Stimulated activated CD8-positive, alpha-beta memory T cell treated with anti-CD3 and anti-CD28 coated beads, Interleukin-15, amount 100 ng/mL, for 48 hours (primary cell): ENCODE results near the gene ZC3HAV1L.
A peak's percentile ranks its signal among the peaks of the same experiment; 100 is the strongest.
"Not testable (repeated sequence)": the region's sequence is repeated elsewhere in the genome, so short reads cannot be mapped to it uniquely, and the experiment has no call there.

Source experiments
- DNase-seq, 2 donors: peaks; one replicate each; pipeline ENCODE4 v3.0.0-alpha.2; 2020; ENCODE audit warnings: low read depth in 2 of 2

Gene ZC3HAV1L, protein sequence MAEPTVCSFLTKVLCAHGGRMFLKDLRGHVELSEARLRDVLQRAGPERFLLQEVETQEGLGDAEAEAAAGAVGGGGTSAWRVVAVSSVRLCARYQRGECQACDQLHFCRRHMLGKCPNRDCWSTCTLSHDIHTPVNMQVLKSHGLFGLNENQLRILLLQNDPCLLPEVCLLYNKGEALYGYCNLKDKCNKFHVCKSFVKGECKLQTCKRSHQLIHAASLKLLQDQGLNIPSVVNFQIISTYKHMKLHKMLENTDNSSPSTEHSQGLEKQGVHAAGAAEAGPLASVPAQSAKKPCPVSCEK

GRCh38 chr7:139035586-139036353, at the start of gene ZC3HAV1L:
ZC3HAV1L (minus strand) TSS chr7:139036042; CDS start chr7:139036017, 25 bp downstream.
- peak; percentile 50 to 61 for DNase-seq

GRCh38 chr7:139084709-139085108, 48.9 kb upstream of the ZC3HAV1L start:
- DNase-seq: no peak

GRCh38 chr7:139081584-139081983, 45.7 kb upstream of the ZC3HAV1L start:
- no peak for DNase-seq

- no peak for DNase-seq
Measured at GRCh38 chr7:139080905-139081304, 45.1 kb upstream of the ZC3HAV1L start.

DNA sequence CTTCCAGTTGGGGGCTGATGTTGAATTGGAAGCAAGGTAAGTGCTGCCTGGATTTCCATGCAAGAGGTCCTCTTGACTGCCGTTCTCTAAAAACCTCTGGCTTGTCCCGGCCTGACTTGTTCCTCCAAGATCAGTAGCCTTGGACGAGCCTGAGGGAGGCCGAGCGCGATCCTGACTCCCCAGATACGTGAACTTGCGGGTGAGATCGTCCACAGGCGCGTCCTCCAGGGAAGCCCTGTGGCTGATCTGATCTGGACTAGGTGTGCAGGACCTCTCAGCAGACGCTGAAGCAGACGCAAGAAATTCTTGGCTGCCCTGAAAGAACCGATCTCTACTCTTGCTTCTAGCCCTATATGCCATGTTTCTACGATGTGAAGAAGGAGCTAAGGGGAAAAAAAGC, 44.0 kb upstream of the ZC3HAV1L start:
- DNase-seq: no peak

GRCh38 chr7:139078911-139079310, 43.1 kb upstream of the ZC3HAV1L start:
- DNase-seq: no peak

DNA sequence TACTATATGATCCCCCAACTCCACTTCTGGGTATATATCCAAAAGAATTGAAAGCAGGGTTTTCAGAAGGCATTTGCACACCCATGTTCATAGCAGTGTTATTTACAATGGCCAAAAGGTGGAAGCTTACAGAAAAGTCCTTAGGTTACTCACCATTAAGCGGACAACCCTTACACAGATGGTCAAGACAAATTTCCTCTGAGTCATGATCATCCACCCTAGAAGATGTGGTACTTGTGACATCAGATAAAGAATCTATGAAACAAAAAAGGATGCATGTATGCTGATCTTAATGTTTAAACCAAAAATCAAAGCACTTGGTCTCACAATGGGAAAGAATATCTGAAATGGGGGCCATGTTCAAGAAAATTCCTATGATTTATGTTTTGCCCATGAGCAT, 42.6 kb upstream of the ZC3HAV1L start:
- no peak for DNase-seq

GRCh38 chr7:139077706-139078105, 41.9 kb upstream of the ZC3HAV1L start:
- DNase-seq: not testable (repeated sequence)

- no peak for DNase-seq
Measured at GRCh38 chr7:139075871-139076686, 40.2 kb upstream of the ZC3HAV1L start.

- DNase-seq: peak in 1 of 2 donors; percentile 36
Measured at GRCh38 chr7:139075031-139075652, 39.3 kb upstream of the ZC3HAV1L start.

DNA sequence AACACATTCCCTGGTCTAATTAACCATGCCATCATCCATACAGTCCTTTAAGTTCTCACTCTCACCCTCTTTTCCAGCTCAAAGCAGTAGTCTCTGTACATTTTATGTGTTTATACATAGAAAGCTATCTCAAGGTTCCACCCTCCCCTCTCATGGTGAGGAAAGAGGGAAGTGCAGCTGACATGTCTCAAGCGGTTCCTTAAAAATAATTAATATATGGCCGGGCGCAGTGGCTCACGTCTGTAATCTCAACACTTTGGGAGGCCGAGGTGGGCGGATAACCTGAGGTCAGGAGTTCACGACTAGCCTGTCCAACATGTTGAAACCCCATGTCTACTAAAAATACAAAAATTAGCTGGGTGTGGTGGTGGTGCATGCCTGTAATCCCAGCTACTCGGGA, 37.0 kb upstream of the ZC3HAV1L start:
- DNase-seq: no peak

DNA sequence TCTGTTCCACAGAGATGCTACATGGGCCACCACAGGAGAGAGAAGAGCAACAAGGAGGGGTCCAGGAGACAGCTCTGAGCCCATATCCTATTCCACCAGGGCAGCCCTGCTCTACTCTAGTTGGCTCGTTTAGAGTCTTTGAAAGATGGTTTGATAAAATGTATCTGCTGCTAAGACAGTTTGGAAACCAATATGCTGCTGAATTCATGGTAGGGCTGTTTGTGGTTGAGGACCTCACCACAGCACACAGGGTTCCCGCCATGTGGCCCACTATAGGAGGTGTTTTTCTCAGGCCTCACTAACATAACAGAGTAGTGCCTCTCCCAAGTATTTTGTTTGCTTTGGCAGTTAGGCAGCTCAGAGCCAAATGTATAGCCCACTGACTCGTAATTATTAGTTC, 35.8 kb upstream of the ZC3HAV1L start:
- no peak for DNase-seq

DNA sequence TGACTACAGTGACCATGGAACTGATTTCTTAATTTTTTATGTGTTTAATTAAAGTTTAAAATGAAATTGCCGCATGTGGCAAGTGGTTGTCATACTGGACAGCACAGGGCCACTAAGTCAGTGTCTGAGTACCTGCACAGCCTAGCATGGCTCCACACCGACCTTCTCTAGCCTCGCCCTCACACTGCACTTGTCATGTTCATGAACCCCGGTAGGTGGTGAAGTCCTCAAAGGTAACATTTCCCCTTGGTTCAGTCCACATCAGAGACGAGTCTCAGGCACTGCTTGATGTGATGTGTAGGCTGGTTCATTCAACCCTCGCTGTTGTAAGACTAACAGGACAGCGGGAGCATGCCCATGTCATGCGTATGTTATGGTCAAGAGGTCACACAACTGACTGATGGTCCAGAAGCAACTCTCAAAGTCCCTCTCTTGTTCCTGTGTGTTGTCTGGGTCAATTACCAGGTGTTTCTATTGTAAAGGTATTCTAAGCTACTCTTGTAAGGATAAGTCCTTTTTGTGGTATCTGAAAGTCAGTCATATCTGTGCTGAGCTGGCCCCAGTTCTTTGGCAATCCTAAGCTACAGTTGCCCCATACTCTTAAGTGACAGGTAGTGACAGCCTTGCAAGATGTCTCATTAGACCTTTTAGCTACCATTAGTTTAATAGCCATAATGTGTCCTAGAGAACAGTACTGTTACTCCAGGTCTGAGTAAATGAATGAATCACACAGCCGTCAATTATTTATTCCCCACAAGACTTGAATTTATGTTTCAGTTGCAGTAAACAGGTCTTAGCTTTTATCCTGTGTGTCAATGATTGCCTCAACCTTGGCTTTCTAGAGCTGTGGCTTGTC, 32.9 kb upstream of the ZC3HAV1L start:
- no peak for DNase-seq

DNA sequence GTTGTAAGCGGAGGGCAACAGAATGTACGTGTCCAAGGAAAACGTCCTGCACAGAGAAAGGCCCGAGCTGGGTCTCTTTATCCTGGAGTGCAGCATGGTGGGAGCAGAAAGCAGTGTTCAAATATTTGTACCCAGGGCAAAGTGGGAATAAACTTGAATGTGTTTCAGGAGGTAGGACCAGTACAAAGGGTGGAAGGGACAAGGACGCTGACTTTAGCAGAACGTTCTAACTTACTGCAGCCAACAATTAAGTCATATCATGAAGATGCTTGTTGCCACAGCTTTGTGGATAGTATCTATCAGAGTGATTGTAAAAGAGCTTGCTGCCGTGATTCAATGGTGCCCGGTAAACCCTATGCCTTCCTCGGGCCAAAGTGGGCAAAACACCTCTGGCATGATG, 30.5 kb upstream of the ZC3HAV1L start:
- DNase-seq: no peak

GRCh38 chr7:139065323-139065722, 29.5 kb upstream of the ZC3HAV1L start:
- DNase-seq: no peak

DNA sequence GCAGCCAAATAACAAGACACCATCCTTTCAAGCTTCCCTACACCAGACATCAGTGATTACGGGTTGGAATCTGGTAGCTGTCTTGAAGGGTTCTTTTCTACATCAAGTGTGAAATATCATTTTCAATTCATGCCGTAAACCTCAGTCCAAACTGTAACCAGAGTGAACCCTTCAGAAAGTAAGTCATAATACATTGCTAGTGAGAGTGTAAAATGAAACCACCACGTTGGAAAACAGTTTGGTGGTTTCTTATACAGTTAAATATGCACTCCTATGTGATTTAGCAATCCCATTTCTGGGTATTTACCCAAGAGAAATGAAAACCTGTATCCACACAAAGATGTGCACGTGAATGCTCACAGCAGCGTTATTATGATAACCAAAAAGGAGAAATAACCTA, 25.6 kb upstream of the ZC3HAV1L start:
- DNase-seq: no peak

DNA sequence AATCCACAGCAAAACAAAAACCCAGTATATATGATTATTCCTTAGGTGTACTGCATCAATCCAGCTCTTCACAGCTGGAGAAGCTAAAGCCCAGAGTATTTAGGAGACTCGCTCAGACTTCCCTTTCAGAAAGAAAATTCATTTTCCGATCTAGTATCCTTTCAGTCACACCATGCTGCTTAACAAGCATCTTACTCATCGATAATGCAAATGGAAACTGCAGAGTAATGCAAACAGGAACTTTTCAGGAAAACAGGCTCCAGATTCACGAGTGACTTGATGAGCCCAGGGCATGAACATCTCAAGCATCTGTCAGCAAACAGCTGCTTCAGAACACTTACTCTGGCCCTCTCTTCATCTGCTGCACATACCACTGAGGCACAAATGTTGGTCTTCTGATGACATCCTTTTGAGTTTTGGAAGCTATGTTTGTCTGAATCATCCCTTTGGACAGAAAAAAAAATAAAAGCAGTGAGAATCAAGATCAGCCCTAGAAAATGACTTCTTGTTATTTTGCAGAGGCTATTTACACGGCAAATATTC, 24.9 kb upstream of the ZC3HAV1L start:
- DNase-seq: no peak

DNA sequence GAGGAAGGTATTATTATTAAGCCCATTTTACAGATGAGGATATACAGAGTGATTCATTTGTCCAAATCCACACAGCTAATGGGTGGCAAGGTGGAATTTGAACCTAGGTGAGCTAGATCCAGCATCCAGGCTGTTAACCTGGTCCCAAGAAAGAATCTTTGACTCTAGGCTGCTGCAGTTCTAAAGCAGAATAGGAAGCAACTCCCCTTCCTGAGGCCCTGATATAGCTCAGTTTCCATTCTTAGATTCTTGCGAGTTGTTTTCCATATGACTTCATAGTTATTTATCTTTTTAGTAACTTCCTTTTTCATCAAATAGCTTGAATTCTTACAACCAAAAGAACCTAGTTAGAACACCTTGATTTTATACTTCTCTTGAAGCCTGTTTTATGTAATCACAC, 24.1 kb upstream of the ZC3HAV1L start:
- no peak for DNase-seq

DNA sequence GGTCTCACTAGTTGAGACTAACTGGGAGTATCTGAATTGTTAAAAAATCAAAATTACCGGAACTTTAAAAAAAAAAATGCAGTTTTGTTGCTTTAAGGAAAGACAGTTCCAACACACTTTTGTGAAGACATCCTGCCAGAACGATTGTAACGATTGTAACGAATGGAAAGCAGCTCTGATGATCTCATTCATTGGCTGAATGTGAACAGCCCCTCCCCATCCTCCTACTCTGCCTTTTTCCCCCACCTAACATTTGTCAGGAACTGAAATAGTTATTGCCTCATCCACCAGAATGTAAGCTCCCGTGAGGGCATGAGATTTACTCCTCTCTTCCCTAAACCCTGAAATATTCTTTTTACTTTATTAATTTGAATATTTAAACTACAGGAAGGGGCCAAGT, 23.1 kb upstream of the ZC3HAV1L start:
- no peak for DNase-seq

DNA sequence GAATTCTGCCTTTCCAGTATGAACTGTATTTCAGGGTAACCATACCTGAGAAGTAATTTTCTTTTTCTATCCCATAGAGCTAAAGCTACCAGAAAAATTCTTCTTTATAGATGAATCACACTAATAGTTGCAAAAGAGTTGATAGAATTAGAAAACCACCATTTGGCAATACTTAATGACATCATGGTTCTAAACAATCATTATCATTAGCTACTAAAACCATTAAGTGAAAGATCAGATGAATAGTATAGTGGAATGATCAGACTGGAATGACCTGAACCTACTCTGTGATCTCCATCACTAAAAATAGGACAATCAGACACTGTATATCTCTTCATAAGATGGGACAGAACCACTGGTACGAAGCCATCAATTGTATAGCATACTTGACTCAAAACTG, 19.8 kb upstream of the ZC3HAV1L start:
- no peak for DNase-seq

GRCh38 chr7:139054656-139055055, 18.8 kb upstream of the ZC3HAV1L start:
- DNase-seq: not testable (repeated sequence)
